A172 (cell line): Measurements from ENCODE around the gene AIG1. TPM values are rescaled to one million over a fixed set of nuclear protein-coding genes. Genes with fewer than 3 reads are reported as not detected.
"Not testable (repeated sequence)": the region's sequence is repeated elsewhere in the genome, so short reads cannot be mapped to it uniquely, and the experiment has no call there.

Experiments used
- DNase-seq: peaks from one replicate; pipeline ENCODE4 v3.0.0-alpha.2; 2015; ENCODE audit warnings: low spot score
- total RNA-seq: library from RNA; depleted of rRNA; stranded (reverse); fragments of >200 nt; shearing (Covaris generic); gene quantifications from 2 replicates; pipeline ENCODE4 v1.2.3, GENCODE V29; 2014

AIG1 gene
- total RNA-seq, 1 experiment from 2014 or later = 73.0 TPM

DNA sequence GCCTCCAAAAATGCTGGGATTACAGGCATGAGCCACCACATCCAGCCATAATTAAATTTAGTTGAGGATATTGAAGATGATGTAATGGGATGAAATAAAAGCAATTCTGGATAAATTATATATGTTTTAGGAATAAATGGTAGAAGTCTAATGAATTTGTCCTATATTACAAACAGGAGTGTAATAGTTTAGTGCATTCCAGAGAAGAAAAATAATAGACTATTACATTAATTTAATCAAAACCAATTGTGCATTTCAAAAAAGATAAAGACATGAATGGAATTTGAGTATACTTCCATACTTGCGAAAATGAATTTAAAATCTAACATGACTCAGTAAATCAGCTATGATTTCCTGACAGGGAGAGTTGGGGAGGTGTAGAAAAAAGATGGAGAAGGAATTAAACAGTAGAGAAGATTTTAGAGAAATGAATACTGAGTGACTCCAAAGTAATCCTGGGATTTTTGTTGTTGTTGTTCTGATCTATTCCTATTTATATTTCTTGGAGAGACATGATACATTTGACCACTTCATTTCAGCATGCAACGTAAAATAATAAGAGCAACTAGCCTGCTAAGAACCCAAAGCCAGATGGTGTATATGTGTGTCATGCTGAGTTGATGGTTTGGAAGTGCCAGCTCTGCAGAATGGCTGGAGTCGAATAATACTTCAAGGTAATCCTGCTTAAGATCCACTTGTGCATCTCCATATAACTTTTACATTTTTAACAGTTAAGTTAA, 67.4 kb downstream of the AIG1 start:
- DNase-seq = no peak

- DNase-seq = no peak
Measured at GRCh38 chr6:143128681-143129015, 68.0 kb downstream of the AIG1 start.

GRCh38 chr6:143130928-143131327, 70.2 kb downstream of the AIG1 start:
- DNase-seq = no peak

- no peak for DNase-seq
Measured at GRCh38 chr6:143135325-143135724, 74.6 kb downstream of the AIG1 start.

GRCh38 chr6:143135797-143136561, 75.3 kb downstream of the AIG1 start:
- no peak for DNase-seq

DNA sequence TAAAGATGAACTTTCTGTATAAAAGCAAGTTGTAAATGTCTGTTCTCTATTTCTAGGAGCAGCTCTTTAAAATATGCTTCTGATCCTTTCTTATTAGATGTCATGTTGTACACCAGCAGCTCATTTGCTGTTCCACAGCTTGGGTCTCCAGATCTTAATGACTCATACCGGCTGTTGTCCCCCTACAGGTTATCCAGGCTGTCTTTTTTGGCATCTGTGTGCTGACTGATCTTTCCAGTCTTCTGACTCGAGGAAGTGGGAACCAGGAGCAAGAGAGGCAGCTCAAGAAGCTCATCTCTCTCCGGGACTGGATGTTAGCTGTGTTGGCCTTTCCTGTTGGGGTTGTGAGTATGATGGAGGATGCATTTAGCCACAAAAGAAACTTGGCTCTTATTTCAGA, 76.0 kb downstream of the AIG1 start:
- no peak for DNase-seq

GRCh38 chr6:143139239-143139784, 78.6 kb downstream of the AIG1 start:
- DNase-seq = no peak

- DNase-seq = not testable (repeated sequence)
Measured at GRCh38 chr6:143139884-143140283, 79.2 kb downstream of the AIG1 start.

DNA sequence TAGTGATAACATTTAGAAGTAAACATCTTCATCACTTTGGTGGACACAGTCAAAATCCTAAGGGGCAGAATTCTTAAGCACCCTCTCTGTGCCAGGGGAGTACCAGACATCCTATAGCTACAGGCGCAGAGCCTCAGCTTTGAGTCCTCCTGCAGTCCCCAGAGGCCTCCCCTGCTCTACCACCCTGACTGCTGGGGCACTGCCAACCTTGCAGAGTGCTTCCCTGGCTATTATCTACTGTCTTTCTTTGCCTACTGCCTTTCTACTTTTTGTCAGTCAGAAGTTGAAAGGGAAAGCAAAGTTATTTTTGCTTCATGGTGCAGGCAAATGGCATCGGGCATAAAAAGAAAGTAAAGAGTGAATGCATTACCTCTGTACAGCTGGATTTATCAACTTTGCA, 80.1 kb downstream of the AIG1 start:
- no peak for DNase-seq

DNA sequence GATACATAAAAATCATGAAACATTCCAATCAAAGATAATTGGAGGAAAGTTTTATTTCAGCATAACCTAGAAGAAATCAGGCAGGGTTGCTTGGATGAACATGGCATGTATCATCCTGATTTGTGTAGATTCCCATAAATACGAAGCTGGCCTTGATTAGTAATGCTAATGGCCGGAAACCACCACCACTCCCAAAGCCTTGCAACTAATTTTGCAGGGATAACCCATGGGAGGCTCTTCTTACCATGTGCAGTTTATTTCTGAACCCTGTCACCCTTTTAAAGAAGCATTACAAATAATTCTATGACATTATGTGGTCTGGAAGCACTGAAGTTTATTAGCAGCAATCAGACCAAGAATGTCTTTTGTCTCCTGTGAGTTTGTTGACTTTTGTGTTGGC, 80.8 kb downstream of the AIG1 start:
- DNase-seq = no peak

DNA sequence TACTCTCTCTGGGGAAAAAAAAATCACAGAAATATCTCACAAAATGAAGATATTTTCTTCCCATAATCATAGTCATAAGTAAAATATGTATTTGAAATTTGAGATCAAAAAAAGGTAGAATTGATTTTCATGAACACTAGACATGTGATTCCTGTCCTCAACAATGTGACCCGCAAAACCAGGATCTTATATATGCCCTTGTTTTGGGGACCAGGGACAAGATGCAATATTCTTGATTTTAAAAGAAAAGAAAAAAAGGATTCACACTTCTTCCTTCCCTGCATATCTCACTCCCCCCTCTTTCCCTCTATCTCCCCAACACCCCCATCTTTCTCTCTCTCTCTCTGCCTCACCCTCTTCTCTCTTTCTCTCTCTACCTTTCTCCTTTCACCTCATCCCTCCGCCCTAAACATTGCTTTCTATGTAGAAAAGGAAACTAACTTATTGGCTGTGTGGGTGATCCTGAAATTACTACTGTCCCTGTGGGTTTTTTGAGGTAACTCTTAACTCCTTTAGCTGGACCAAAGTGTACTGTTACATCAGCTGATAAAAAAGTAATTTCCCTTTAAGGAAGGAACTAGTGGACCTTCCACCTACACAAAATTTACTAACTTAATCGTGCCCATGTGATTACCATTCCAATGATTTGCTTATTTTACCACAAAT, 85.6 kb downstream of the AIG1 start:
- DNase-seq = no peak

GRCh38 chr6:143149771-143150170, 89.1 kb downstream of the AIG1 start:
- DNase-seq = no peak

GRCh38 chr6:143150281-143150680, 89.6 kb downstream of the AIG1 start:
- no peak for DNase-seq

- DNase-seq = no peak
Measured at GRCh38 chr6:143151381-143151780, 90.7 kb downstream of the AIG1 start.

DNA sequence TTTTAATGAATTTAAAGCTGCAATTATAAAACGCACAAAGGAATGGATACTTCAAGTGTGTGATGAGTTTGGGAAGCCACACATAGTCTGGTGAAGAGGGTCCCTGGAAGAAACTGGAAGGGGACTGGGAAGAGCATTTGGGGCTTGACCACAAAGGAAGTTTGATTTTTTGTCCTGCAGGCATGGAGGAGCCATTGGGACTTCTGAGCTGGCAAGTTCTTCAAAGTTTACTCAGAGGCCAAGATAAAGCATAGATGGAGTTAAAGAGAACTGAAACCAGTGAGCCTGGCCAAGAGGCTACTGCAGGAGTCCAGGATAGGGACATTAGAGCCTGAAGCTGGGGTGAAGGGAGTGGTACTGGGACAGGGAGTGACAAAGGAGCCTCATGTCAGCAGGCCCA, 95.0 kb downstream of the AIG1 start:
- no peak for DNase-seq

DNA sequence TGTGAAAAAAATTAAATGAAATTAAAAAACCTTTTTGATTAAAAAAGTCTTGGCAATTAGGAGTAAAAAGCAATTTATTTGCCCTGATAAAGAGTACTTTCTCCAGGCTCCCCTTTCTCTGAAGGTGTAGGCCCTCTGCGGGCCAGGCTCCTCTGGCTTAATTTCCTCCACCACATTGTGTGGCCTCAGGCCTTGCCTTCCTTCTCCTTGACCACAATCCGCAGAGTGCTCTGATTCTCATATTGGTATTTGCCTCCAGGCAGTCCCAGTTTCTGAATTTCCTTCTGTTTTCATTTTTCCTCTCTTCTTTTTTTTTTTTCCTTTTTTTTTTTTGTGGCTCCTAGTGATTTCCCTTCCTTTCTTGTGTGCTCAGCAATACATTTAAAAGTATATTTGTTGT, 96.4 kb downstream of the AIG1 start:
- no peak for DNase-seq

DNA sequence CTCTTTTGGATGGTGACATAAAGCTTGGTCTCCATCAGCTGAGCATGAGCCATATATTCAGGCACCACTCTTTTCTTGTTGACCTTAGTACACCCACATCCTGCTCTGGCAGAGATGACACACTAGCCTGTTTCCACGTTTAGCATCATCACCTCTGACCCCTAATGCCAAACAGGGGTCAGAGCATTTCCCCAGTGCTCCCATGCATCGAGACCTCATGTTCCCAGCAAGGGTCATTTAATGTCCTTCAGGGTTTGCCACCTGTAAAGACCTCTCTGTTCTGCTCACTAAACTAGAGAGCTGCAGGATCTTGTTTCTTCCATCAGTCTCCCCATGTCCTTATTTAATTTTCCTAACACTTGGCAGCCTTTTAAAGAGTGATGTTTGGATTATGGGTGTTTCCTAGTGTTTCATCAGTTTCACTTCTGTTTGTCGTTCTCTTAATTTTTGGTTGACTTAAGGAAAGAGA, 97.5 kb downstream of the AIG1 start:
- DNase-seq = no peak

GRCh38 chr6:143159001-143159400, 98.3 kb downstream of the AIG1 start:
- DNase-seq = no peak

DNA sequence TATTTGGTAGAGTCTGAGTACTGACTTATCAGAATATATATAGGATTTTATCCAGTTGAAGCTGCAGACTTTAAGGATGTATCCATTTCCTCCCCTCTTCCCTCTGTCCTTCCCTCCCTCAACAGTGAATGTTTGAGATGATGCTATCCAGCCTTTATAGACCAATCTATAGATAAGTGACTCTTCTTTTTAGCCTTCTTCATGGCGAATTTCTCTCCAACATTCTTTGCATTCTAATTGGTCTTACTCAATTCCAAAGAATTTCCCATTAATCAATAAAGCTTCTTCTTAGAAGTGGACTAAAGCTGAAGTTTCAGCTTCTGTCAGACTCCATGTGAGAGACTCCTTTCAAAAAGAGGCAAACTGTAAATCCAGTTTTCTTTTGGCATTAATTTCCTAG, 99.3 kb downstream of the AIG1 start:
- DNase-seq = no peak

DNA sequence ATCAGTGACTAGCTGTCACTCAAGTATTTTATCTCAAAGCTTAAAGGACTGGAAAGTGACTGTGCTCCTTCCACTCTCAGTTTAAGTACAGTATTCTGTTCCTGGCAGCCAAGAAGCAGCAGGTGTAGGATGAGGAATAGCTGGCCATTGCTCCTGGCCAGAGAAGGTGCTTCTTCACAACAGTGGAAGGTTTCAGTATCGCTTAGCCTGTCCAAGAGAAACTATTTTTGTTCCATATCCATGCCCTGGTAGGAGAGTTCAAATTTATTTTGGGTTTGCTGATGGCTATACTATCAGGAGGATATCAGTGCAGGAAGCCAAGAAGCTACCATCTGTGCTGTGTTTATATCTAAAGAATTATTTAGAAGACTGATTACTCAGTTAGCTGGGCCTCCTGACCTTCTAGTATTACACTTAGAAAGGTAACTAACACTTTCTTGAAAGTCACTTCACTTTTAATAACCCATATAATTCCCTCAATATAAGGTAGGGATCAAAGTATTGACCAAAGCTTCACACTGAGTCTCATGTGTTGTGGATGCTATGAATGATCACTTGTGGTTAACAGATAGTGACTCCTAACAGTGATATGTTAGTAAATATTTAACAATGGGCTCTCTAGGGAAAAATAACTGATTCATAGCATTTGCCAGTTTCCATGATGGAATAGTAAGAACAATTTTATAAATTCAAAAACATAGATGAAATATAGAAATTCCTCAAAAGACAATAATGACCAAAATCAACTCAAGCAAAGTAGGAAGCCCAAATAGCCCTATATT, 99.9 kb downstream of the AIG1 start:
- DNase-seq = no peak

DNA sequence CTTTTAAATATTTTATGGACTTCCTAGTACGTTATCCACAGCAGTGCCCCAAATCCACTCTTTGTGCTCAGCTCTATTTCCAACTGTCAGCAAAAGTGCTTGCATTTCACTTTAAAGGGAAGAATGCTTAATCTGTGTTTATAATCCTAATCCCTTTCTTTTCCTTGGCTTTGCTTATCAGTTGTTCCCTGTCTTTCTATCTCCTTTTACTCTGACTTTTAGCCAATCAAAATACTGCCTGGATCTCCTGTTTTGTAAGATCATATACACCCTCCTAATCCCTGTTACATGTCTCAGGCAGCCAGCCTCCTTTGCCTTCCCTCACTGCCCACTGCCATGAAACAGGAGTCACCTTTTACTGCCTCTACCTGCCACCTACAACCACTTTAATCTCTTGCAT, 102.9 kb downstream of the AIG1 start:
- no peak for DNase-seq
